K562 (cell line): ENCODE data around the gene IL6R. TPM values are rescaled to one million over a fixed set of nuclear protein-coding genes. Genes with fewer than 3 reads are reported as not detected.

Source experiments
- ATAC-seq: fragments of 200-7000 bp; cut with Tn5 transposase; 3 replicates; pipeline ENCODE4 v1.9.1; 2020; ENCODE audit warnings: moderate library complexity
- BruUV-seq: library from RNA; stranded (reverse); fragments of 400-500 nt; replicated peaks from 2 replicates; lab custom pipeline; 2021; lab: Mats Ljungman, UMichigan
- CTCF ChIA-PET: fragments of 300-600 bp; formaldehyde crosslinking; extraction: SDS; loops from one replicate; lab custom pipeline; 2021; ENCODE audit warnings: low intra/inter-chr PET ratio; lab: Yijun Ruan, JAX
- POLR2A ChIA-PET: fragments of 300-600, 350-650 bp; sonication (Branson Sonifier 250); formaldehyde crosslinking; extraction: SDS; loops from one replicate; lab custom pipeline; 2021; ENCODE audit warnings: antibody characterized with exemption, inconsistent platforms; lab: Yijun Ruan, JAX
- DNase-seq, 4 experiments: peaks; one replicate each; pipeline versions ENCODE4 v3.0.0 to v3.0.0-alpha.2; 2011 to 2018; ENCODE audit warnings: low spot score in 3 of 4, mixed read lengths in 3 of 4; ENCODE audit errors: extremely low read depth in 1 of 4
- FAIRE-seq: peaks from 2 replicates; lab custom pipeline; 2011; peaks lifted over from hg19 to GRCh38; lab: Jason Lieb, UNC
- H2AFZ ChIP-seq: 2 replicates; pipeline ENCODE4 v1.6.0; 2011; ENCODE audit warnings: low read depth, low read length, control low read depth, inconsistent platforms
- H3K27ac ChIP-seq: fragments of 200-600 bp; 3 replicates; pipeline ENCODE4 v1.8.0; 2011; ENCODE audit warnings: low read depth, mild to moderate bottlenecking, control low read depth, inconsistent platforms, low read length, moderate library complexity, mixed read lengths; ENCODE audit errors: extremely low read depth
- H3K27me3 ChIP-seq, 2 experiments: fragments of 300-600 bp in 1 of 2; 2 replicates in 1 of 2; 3 replicates in 1 of 2; pipeline versions ENCODE4 v1.6.0 to v1.8.0; 2011; ENCODE audit warnings: inconsistent platforms in 2 of 2, low read length in 2 of 2, mild to moderate bottlenecking in 1 of 2, mixed read lengths in 1 of 2, moderate library complexity in 1 of 2; ENCODE audit not compliant: control insufficient read depth in 2 of 2, insufficient read depth in 2 of 2
- H3K36me3 ChIP-seq: fragments of 300-600 bp; 3 replicates; pipeline ENCODE4 v1.8.0; 2011; ENCODE audit warnings: mild to moderate bottlenecking, low read length, inconsistent platforms; ENCODE audit not compliant: control insufficient read depth, insufficient read depth
- H3K4me1 ChIP-seq, 2 experiments: fragments of 200-600 bp in 1 of 2; replicated peaks in 1 of 2; 2 replicates in 1 of 2; 3 replicates in 1 of 2; pipeline versions ENCODE4 v1.5.1 to v1.8.0; 2011; ENCODE audit warnings: inconsistent platforms in 2 of 2, low read length in 2 of 2, mild to moderate bottlenecking in 1 of 2, mixed read lengths in 1 of 2, moderate library complexity in 1 of 2; ENCODE audit not compliant: control insufficient read depth in 2 of 2, insufficient read depth in 2 of 2
- H3K4me2 ChIP-seq: 2 replicates; pipeline ENCODE4 v1.6.1; 2011; ENCODE audit warnings: low read length, control low read depth, inconsistent platforms, mixed read lengths; ENCODE audit not compliant: insufficient read depth
- H3K4me3 ChIP-seq: fragments of 200-600 bp; sonication (generic), shearing (Covaris generic); 2 replicates; pipeline ENCODE4 v1.5.1; 2016; ENCODE audit warnings: control low read depth, inconsistent platforms
- H3K79me2 ChIP-seq: fragments of 200-600 bp; 3 replicates; pipeline ENCODE4 v1.8.0; 2011; ENCODE audit warnings: low read length, inconsistent platforms; ENCODE audit not compliant: control insufficient read depth, insufficient read depth
- H3K9ac ChIP-seq, 2 experiments: 2 replicates each; pipeline versions ENCODE4 v1.6.0 to v1.6.1; 2011; ENCODE audit warnings: low read depth in 2 of 2, low read length in 2 of 2, control low read depth in 1 of 2, inconsistent platforms in 1 of 2, mild to moderate bottlenecking in 1 of 2, mixed read lengths in 1 of 2; ENCODE audit not compliant: insufficient read depth in 1 of 2
- H3K9me1 ChIP-seq: one replicate; pipeline ENCODE4 v1.6.0; 2011; ENCODE audit warnings: inconsistent platforms, mild to moderate bottlenecking, low read length, moderate library complexity; ENCODE audit not compliant: control insufficient read depth, insufficient read depth
- H3K9me3 ChIP-seq: replicated peaks from 2 replicates; pipeline ENCODE4 v1.5.1; 2011; ENCODE audit warnings: low read depth, low read length, inconsistent platforms; ENCODE audit not compliant: control insufficient read depth, insufficient read depth
- H4K20me1 ChIP-seq: replicated peaks from 2 replicates; pipeline ENCODE4 v1.6.1; 2011; ENCODE audit warnings: low read length, inconsistent platforms, mixed read lengths; ENCODE audit not compliant: control insufficient read depth, insufficient read depth
- XRCC4 ChIP-seq: IDR thresholded peaks from one replicate; pipeline ENCODE4 v1.6.1; 2011; ENCODE audit not compliant: insufficient read depth, insufficient read length; ENCODE audit errors: extremely low read depth
- WGBS: fragments of 100-300 bp; shearing (Covaris generic); methylation state at CpG from one replicate; pipeline ENCODE4 v1.1.6; 2016; ENCODE audit warnings: low coverage, mixed read lengths; ENCODE audit not compliant: insufficient coverage; ENCODE audit errors: missing lambda C conversion rate; 5-methylcytosine and 5-hydroxymethylcytosine counted together
- in situ Hi-C: fragments of 300-500 bp; cut with MboI; formaldehyde crosslinking; loops from 4 replicates; pipeline ENCODE4 v1.15.0; 2018; ENCODE audit warnings: inconsistent platforms, mixed read lengths
- intact Hi-C: fragments of 100-400 bp; cut with micrococcal nuclease; formaldehyde crosslinking; loops from 2 replicates; pipeline ENCODE4 v1.14.2; 2022
- polyA plus RNA-seq, 8 experiments: library from polyadenylated mRNA; depleted of rRNA in 4 of 8; stranded (reverse) in 5 of 8; unstranded in 3 of 8; fragments of >200 nt; fragmentation: Nextera tagmentation in 2 of 8; fragmentation: Illumina TruSeq in 1 of 8; extraction: Ambion mirVana in 2 of 8; extraction: Trizol in 1 of 8; gene quantifications; 2 replicates each; pipeline versions ENCODE4 v1.2.1 to v1.2.3, GENCODE V29; 2011 to 2014; ENCODE audit warnings: inconsistent platforms in 1 of 8, missing spikeins in 1 of 8
- total RNA-seq, 7 experiments: library from RNA; depleted of rRNA in 6 of 7; stranded (reverse); fragments of >200 nt in 6 of 7; fragmentation: Illumina TruSeq in 2 of 7; extraction: Trizol in 2 of 7; gene quantifications; 2 replicates each; pipeline versions ENCODE4 v1.2.1 to v1.2.3, GENCODE V29; 2011 to 2021; ENCODE audit warnings: low replicate concordance in 1 of 7
- TF ChIP-seq, protein P1 (sequence below): sonication (generic); IDR thresholded peaks from 2 replicates; pipeline ENCODE4 v1.6.1; 2016

IL6R gene
- total and polyA plus RNA-seq, 9 of the 15 experiments (the other 6 are each of a cell fraction or from before 2014, with no cell fraction given) = 0.05 to 1.1 (median 0.11) TPM; not detected in 2

GRCh38 chr1:154467434-154468102 is 62.4 kb downstream of the IL6R start:
- BruUV-seq = no TSS peak
- in situ Hi-C loops = no loop called here
- H3K79me2 ChIP-seq = no peaks in the 10 kb centered on the region
- ChIA-PET POLR2A (interaction anchor here (0.7 to 0.9 kb wide), 2 partner anchors 146 to 468 kb away, joined by 3 read pairs; partner anchors contain the start of gene AQP10), CTCF (interaction anchor here (0.6 to 1.7 kb wide), 3 partner anchors 62 to 119 kb away, joined by 3 to 6 read pairs (median 4); partner anchors contain the start of gene IL6R)
- no peak overlapping the region for H3K4me2 ChIP-seq
- H3K36me3 ChIP-seq = no peaks in the 10 kb centered on the region
- TF ChIP-seq, protein P1, sequence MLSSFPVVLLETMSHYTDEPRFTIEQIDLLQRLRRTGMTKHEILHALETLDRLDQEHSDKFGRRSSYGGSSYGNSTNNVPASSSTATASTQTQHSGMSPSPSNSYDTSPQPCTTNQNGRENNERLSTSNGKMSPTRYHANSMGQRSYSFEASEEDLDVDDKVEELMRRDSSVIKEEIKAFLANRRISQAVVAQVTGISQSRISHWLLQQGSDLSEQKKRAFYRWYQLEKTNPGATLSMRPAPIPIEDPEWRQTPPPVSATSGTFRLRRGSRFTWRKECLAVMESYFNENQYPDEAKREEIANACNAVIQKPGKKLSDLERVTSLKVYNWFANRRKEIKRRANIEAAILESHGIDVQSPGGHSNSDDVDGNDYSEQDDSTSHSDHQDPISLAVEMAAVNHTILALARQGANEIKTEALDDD = 0 out of 2 replicates have a peak, but pooled peaks have one; percentile 30
- no peak for TF ChIP-seq XRCC4
- H3K27ac ChIP-seq = no peak overlapping the region
- H3K27me3 ChIP-seq = peaks cover 5 to 12% of the 10 kb centered on the region in 2 experiments; a peak in 4 of 5 replicates
- H2AFZ ChIP-seq = no peak overlapping the region
- H3K4me3 ChIP-seq = no peak overlapping the region
- no peaks in the 10 kb centered on the region for H3K9me1 ChIP-seq
- H3K4me1 ChIP-seq = peaks cover 7 to 18% of the 10 kb centered on the region in 2 experiments
- H3K9ac ChIP-seq = no peak overlapping the region
- FAIRE-seq (no peak), ATAC-seq (no peak), DNase-seq (no peak)
- intact Hi-C loops = loop anchor here (2.0 to 10.0 kb wide), 4 partner anchors 60 to 273 kb away; partner anchors contain the start of genes HAX1, IL6R and TPM3
- no peaks in the 10 kb centered on the region for H4K20me1 ChIP-seq
- 55% methylated on average over 11 of the region's 11 CpGs for WGBS
- H3K9me3 ChIP-seq = no peaks in the 10 kb centered on the region
